ENCODE measurements around the gene WNT9B. TPM values are rescaled to one million over a fixed set of nuclear protein-coding genes. Genes with fewer than 3 reads are reported as not detected.

WNT9B gene
- total and polyA plus RNA-seq, 11 donors = 0.19 to 1.4 (median 0.53) TPM

- Histone ChIP-seq H3K36me3 (no peaks in the 10 kb centered on the region), H3K27me3 (peaks cover 0 to under 1% (median 0%) of the 10 kb centered on the region in 9 donors), H3K4me3 (no peak overlapping the region), H3K4me1 (no peaks in the 10 kb centered on the region), H3K9me3 (no peaks in the 10 kb centered on the region), H3K27ac (no peak overlapping the region)
- 89 to 94% (median 91%) methylated on average over 6 of the region's 6 CpGs for WGBS, 4 donors
- no peak for TF ChIP-seq POLR2A (IDR thresholded peaks at IDR 0.05)
- TF ChIP-seq CTCF (IDR thresholded peaks at IDR 0.05) = no peak
- DNase-seq (no peak), ATAC-seq (no peak)
- intact Hi-C loops (cut with DNase I) = loop anchor here in 1 of 10 donors (10.0 kb wide), 1 partner anchor 59 kb away; no protein-coding TSS in a partner anchor
Measured at GRCh38 chr17:46805771-46806170, 45.6 kb upstream of the WNT9B start.

GRCh38 chr17:46809110-46809571 lies 42.2 kb upstream of the WNT9B start:
- Histone ChIP-seq H3K27me3 (peaks cover 0 to 32% (median 5%) of the 10 kb centered on the region in 9 donors), H3K4me1 (no peaks in the 10 kb centered on the region), H3K36me3 (no peaks in the 10 kb centered on the region), H3K4me3 (no peak overlapping the region), H3K9me3 (no peaks in the 10 kb centered on the region), H3K27ac (no peak overlapping the region)
- intact Hi-C loops (cut with DNase I) = loop anchor here in 1 of 10 donors (10.0 kb wide), 1 partner anchor 56 kb away; no protein-coding TSS in a partner anchor
- 69 to 87% (median 79%) methylated on average over 8 of the region's 8 CpGs for WGBS, 4 donors
- DNase-seq (no peak), ATAC-seq (no peak)
- TF ChIP-seq CTCF (IDR thresholded peaks at IDR 0.05) (no peak), POLR2A (IDR thresholded peaks at IDR 0.05) (no peak)

- no peaks in the 10 kb centered on the region for H3K9me3 ChIP-seq
- TF ChIP-seq POLR2A (IDR thresholded peaks at IDR 0.05) (no peak), CTCF (IDR thresholded peaks at IDR 0.05) (no peak)
- WGBS, 4 donors = 83 to 85% (median 84%) methylated on average over 10 of the region's 10 CpGs
- H3K27me3 ChIP-seq = peaks cover 0 to 49% (median 12%) of the 10 kb centered on the region in 9 donors
- no peaks in the 10 kb centered on the region for H3K36me3 ChIP-seq
- ATAC-seq (no peak), DNase-seq (no peak)
- H3K4me1 ChIP-seq = no peaks in the 10 kb centered on the region
- H3K4me3 ChIP-seq = no peak overlapping the region
- H3K27ac ChIP-seq = no peak overlapping the region
- intact Hi-C loops (cut with DNase I) = loop anchor here in 2 of 10 donors (10.0 kb wide), 2 partner anchors 46 to 64 kb away; no protein-coding TSS in a partner anchor
Measured at GRCh38 chr17:46810837-46811236, 40.5 kb upstream of the WNT9B start.

GRCh38 chr17:46811978-46812583 lies 39.3 kb upstream of the WNT9B start:
- Histone ChIP-seq H3K4me3 (no peak overlapping the region), H3K36me3 (no peaks in the 10 kb centered on the region), H3K27me3 (peaks cover 5 to 60% (median 18%) of the 10 kb centered on the region in 9 donors), H3K4me1 (no peaks in the 10 kb centered on the region), H3K27ac (no peak overlapping the region), H3K9me3 (no peaks in the 10 kb centered on the region)
- DNase-seq = no peak
- WGBS, 4 donors = 45 to 55% (median 54%) methylated on average over 11 of the region's 11 CpGs
- intact Hi-C loops (cut with DNase I) = loop anchor here in 2 of 10 donors (10.0 kb wide), 2 partner anchors 47 to 63 kb away; no protein-coding TSS in a partner anchor
- no peak for ATAC-seq
- no peak for TF ChIP-seq CTCF (IDR thresholded peaks at IDR 0.05)
- TF ChIP-seq POLR2A (IDR thresholded peaks at IDR 0.05) = no peak
